NCI-H2227 treated with DMSO at 0.1 percent for 48 hours (cell line): Measurements from ENCODE around the gene TBL1XR1.
"Not testable (repeated sequence)": the region's sequence is repeated elsewhere in the genome, so short reads cannot be mapped to it uniquely, and the experiment has no call there.

Experiments
- DNase-seq: peaks from one replicate; lab custom pipeline; 2025; lab: John Stamatoyannopoulos, UW

TBL1XR1 gene

DNA sequence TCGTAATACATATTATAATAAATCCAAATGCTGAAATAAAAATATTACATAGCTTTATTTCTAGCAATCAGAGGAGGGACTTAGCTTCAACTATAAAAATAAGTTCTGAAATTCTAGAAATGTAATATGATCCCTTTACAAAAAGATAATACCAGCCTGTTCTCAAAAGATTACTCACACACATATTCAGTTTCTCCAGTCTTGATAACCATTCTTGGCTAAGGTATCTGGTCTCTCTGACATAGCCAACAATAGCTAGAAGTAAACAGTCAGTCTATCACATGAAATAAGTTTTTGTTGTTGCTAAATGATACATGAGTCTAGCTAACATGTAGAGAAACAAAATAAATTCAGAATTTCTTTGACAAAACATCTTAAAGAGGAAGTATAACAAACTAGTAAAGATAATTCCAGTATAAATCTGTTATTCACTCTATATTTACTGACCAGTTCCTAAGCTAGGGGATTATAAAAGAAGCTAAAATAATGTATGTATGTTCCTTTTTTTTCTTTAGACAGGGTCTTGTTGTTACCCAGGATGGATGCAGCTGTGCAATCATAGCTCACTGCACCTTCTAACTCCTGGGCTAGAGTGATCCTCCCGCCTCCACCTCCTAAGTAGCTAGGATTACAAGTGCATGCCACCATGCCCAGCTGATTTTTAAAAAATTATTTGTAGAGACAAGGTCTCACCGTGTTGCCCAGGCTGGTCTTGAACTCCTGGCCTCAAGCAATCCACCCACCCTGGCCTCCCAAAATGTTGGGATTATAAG lies 170.6 kb downstream of the TBL1XR1 start:
- no peak for DNase-seq

DNA sequence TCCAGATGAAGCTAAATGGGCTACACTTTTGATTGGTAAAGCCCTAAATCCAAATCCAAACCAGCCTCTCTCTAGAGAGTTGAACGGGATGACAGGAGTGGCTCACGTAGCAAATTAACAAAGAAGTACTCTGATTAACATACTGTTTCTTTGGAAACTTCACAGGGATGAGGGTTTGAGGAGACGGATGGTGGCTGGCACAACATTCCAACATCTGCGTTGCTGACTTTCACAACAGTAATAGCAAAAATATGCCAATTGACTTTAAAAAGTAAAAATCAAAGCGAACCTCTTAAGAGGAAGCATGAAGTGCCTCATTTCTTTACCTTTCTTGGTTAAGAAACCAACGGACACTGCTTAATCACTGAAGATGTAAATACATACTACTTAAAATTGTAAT lies 181.4 kb downstream of the TBL1XR1 start:
- DNase-seq: no peak

DNA sequence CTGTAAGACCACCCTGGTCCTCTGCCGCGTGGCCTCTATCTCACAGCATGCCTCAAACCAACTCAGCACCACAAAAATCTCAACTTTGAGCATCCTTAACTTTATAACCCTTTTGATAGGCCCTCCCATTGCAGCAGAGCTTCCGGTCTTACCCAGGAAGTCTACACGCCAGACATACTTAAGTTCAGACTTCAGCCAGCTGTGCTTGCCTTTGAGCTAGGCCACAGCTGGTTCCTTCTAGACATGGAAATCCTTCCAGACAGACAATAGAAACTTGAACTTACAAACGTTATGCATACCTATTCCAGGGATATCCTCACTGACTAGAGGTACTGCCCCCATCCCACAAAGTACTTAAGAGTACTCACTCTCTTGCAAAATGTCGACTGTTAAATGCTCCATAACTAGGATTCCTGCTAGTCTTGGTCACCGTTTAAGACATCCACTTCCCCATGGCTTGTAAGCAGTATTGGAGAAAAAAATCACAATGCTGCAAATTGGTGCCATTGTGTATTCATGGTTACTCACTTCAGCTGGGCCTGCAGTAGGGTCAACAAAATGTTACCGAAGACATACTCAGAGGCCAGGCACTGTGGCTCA lies 183.5 kb downstream of the TBL1XR1 start:
- DNase-seq: no peak

DNA sequence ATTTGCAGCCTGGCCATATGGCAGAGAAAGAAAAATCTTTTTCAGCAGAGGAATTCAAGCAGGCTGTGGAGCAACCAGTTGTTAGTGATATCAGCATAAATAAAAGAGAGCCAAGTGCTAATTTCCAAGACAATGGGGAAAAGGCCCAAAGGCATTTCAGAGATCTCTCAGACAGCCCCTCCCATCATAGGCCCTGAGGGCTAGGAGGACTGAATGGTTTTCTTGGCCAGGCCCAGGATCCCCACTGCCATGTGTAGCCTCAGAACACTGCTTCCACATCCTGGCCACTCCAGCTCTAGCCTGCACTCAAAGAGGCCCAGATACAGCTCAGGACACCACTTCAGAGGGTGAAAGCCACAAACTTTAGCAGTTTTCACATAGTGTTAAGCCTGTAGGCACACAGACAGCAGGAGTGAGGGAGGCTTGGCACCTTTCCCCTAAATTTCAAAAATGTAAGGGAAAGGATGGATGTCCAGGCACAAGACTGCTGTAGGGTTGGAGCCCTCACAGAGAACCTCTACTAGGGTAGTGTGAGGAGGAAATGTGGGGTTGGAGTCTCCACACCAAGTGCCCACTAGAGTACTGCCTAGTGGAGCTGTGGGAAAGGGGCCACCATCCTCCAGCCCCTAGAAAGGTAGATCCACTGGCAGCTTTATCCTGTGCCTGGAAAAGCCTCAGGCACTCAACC lies 191.4 kb downstream of the TBL1XR1 start:
- DNase-seq: no peak

DNA sequence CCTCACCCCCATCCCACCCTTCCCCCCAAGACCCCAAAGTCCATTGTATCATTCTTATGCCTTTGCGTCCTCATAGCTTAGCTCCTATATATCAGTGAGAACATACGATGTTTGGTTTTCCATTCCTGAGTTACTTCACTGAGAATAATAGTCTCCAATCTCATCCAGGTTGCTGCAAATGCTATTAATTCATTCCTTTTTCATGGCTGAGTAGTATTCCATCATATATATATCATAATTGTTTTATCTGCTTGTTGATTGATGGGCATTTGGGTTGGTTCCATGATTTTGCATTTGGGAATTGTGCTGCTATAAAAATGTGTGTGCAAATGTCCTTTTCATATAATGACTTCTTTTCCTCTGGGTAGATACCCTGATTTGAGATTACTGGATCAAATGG lies 197.1 kb downstream of the TBL1XR1 start:
- DNase-seq: not testable (repeated sequence)

DNA sequence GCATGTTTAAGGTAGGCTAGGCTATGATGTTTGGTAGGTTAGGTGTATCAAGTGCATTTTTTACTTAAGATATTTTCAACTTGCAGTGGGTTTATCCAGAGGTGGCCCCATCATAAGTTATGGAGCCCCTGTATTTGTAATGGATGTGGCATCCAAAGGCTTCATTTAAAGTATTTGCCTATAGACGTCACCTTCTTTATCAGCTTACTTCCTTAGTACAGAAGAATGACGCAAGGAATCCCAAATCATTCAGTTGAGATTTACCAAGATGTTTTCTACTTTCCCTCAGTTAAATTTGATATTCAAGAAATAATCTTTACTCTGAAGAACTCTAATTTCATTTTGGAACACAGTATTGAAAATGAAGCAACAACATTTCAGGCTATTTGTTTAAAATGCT lies 201.3 kb downstream of the TBL1XR1 start:
- DNase-seq: no peak

DNA sequence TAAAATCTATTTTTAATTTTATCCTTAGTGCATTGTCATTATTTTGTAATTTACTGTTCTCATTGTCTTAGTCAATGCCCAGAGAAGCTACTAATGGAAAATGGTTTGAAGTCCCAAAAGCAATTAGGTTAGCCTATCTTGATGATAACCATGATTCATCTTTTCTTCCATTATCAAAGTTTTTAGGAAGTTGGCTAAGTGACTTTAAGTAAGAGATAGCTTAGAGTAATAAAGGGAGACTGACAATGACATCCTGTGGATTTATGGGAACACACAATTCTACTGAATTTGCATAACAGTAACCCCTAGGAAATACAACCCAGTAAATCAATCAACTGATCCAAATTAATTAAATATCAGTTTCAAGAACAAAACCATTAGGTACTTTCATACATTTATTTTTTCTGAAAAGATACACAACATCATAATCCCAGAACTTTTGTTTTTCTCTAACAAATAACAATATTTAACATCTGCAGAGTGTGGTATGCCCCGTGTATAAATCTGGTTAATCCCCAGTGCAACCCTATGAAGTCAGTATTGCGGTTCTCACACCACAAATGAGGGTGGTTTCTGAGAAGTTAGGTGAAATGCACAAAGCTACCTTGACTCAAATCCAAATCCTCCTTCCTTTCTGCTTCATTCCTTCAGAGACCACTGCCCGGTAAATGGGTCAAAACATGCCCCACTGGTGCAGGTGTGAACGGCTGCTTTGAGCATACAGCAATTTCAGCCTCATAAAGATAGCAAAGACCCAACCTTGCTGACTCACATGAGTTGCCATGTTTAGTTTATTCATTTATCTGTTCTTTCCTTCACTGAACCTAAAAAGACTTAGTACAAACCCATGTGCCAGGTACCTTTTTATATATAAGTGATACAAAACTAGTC lies 202.1 kb downstream of the TBL1XR1 start:
- DNase-seq: no peak

DNA sequence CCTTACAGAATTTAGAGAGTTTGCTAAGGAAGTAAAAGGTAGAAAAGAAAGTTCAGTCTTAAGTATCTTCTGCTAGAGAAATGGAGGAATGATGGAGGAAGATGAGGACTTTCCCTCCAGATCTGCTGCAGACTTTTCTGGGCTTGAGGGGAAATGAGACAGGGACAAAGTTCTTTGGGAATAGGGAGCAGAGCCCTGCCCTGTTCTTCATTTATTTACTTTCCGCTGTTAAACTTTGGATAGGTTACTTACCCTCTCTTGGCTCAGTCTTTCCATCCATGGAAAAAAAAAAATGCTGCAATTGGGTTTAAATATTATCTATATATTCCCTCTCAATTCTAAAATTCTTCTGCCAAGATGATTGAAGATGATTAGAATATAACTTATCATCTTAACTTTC lies 202.9 kb downstream of the TBL1XR1 start:
- no peak for DNase-seq

DNA sequence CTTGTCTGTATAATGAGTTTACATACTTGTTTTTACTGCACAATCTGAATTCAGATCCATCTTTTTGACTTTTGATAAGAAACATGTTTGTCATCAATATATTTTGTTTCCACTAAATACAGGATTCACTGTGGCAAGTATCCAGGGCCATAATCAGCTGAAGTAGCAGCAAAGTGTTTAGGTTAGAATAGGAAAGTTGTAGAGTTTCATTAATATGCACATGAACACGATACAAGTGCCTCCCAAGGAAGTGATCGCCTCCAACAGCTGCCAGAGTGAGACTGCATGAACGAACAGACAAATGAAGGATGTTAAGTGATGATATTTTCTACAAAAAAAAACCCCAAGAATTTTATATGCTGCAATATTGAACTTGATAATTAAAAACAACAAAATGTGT lies 204.3 kb downstream of the TBL1XR1 start:
- DNase-seq: no peak

DNA sequence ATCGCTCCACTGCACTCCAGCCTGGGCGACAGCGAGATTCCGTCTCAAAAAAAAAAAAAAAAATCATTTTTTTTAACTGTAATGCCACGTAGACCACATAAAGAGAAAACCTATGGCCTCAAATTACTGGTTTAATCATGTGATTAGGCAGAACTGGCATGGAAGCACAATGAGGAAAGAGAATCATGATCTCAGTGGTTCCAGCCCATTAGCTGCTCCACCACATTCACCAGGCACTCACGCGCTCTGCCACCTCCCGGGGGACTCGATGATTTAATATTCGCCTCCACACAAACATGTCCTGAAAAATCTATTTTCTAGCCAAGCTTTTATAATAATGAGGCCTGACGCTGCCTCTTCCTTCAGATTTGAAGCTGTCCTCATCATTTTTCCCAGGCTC lies 204.7 kb downstream of the TBL1XR1 start:
- DNase-seq: no peak

DNA sequence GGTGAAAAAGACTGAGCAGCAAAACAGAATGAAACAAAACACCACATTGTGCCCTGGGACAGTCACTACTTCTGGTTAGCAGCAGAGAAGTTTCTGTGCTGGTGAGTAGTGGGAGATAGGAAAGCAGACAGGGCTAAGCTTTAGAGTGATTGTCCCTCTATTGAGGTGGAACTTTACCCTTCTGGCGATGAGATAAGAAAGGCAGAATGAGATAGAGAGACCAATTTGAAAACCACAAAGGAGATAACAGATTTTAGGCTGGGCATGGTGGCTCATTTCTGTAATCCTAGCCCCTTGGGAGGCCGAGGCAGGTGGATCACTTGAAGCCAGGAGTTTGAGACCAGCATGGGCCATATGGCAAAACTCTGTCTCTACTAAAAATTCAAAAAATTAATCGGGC lies 208.5 kb downstream of the TBL1XR1 start:
- DNase-seq: no peak

DNA sequence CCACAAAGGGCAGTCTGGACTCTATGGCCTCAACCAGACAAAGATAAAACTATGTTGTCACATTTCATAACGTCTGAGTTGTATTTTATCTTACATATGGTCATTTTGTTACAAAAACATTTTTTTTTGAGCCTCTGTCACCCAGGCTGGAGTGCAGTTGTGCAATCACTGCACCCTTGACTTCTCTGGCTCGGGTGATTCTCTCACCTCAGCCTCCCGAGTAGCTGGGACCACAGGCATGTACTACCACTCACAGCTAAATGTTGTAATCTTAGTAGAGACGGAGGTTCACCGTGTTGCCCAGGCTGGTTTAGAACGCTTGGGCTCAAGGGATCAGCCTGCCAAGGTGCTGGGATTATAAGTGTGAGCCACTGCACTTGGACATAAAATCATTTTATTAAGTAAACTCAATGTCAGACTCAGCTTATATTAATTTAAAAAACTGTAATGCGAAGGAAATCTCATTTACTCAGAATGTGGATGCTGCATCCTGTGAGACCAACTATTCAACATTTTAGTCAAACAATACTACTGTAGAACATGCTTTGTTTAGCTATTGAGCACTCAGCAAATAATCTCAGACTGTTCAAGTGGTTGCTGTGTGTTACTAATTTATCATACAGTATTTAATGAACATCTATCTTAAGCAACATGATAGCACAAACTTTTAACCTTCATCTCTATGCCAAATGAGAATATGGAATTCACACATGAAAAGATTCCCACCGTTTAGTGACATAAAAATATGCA lies 209.2 kb downstream of the TBL1XR1 start:
- DNase-seq: no peak

DNA sequence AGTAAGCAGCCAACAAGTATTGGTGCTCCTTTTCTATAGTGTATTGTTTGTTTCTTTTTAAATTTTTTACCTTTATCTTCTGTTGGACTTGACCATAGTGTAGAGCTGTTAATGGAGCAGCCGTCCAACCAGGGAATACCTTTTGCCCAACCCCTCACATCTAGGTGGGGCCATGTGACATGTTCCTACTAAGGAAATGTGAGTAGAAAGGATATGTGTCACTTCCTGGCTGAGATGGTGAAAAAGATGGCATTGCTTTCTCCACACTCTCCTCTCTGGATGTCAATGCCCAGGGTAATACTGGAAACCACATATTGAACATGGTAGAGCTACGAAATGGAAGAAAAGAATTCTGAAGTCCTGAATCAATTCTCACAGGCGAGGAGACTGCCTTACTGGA lies 218.8 kb downstream of the TBL1XR1 start:
- no peak for DNase-seq

DNA sequence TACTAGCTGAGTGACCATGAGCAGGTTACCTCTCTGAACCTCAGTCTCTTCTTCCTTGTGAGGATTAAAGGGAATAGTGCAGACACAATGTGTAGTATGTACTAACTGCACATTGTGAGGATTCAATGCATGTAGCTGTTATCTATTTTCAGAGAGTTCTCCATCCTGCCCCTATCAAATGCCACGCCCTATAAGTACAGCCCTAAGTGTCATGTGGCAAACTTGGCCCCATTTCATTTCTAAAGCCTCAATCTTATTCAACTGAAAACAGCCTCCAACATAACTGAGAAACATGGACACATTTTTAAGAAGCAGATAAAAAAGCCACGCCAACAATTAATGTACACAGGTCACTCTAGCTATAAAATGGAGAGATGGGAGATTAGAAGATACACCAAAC lies 220.0 kb downstream of the TBL1XR1 start:
- no peak for DNase-seq

DNA sequence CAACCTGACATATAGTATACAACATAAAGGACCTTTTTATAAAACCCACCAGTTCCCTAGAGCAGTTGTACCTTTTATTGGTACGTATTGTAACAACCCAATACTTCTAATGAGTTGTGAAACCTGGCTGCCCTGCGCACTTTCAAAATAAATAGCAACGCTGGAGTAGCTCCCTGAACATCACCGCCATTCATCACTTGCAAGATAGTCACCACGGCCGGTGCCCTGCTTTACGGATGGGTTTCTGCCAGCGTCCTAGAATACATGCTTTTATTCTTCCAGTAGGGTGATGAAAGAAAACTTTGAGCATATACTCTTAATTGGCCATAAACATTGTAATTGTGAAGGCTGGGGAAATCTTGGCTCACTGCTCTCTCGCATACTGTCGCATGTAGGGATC lies 220.7 kb downstream of the TBL1XR1 start:
- DNase-seq: no peak

DNA sequence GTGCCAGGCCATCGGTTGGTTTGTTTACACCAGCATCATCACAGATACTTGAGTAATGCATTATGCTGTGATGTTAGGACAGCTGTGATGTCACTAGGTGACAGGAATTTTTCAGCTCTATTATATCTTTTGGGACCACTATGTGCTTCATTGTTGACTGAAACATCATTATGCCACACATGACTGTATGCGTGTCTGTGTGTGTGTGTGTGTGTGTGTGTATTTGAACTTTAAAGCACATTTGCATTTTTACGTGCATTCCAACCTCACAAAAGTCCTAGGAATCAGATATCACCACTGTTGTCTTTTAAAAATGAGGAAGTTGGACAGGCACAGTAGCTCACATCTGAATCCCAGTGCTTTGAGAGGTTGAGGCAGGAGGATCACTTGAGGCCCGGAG lies 223.0 kb downstream of the TBL1XR1 start:
- DNase-seq: no peak

DNA sequence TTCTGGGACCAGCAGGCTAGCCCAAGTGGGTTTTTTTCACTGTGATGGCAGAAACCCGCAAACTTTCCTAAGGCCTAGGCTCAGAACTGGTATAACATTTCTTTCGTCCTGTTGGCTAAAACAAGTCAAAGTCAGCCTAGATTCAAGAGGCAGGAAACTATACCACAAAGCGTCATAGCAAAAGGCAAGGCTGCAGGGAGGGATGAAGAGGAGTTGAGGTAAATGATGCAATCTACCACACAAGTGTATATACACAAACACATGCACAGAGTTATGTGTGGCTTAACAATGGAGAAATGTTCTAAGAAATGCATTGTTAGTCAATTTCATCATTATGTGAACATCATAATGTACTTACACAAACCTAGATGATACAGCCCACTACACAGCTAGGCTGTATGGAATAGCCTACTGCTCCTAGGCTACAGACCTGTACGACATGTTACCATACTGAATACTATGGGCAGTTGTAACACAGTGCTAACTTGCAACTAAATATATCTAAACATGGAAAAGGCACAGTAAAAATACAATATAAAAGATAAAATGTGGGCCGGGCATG lies 225.6 kb downstream of the TBL1XR1 start:
- no peak for DNase-seq

DNA sequence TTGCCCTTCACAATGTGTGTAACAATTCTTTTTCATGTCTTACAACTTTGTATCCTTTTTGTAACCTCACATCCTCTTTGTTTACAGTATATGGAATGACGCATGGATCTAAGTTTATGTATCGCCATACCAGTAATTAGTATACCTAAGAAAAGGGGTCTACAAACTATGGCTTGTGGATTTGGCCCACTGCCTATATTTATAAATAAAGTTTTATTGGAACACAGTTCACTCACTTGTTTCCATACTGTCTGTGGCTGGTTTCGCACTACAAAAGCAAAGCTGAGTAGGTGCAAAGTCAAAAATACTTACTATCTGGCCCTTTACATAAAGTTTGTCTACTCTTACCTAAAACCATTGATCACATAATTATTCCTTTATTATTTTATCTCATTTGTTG lies 226.5 kb downstream of the TBL1XR1 start:
- no peak for DNase-seq

DNA sequence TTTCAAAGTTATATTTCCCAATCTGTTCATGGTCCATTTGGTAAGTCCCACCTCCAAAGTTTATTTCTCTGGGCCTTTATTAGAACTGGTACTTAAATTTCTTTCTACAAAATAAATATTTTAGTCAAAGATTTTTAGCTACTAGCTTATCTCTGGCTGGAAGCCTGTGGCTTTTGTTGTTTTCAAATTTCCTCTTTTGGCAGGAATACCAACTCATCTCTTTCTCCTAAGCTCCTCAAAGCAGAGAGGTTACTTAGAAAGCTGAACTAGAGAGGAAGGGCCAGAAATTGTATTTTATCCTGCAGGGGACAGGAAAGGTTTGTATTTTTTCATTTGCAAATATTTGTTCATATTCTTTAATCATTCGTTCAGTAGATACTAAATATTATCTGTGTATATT lies 227.8 kb downstream of the TBL1XR1 start:
- DNase-seq: no peak
